Left renal cortex interstitium (tissue), 4 donors: ENCODE measurements around the gene PTPRK. TPM values are rescaled to one million over a fixed set of nuclear protein-coding genes. Genes with fewer than 3 reads are reported as not detected.
"Not testable (repeated sequence)": the region's sequence is repeated elsewhere in the genome, so short reads cannot be mapped to it uniquely, and the experiment has no call there.

Source experiments
- DNase-seq, 4 donors: peaks; one replicate each; pipeline ENCODE4 v3.0.0-alpha.2; 2013; ENCODE audit warnings: low read depth in 4 of 4, low spot score in 2 of 4, missing footprints in 1 of 4
- polyA plus RNA-seq, 4 donors: library from polyadenylated mRNA; unstranded; fragments of 120-200 nt; gene quantifications; one replicate each; pipeline ENCODE4 v1.2.1, GENCODE V29; 2013; ENCODE audit not compliant: insufficient read length in 4 of 4

The PTPRK gene
- polyA plus RNA-seq, 4 donors = 47.6 to 56.0 (median 49.7) TPM

DNA sequence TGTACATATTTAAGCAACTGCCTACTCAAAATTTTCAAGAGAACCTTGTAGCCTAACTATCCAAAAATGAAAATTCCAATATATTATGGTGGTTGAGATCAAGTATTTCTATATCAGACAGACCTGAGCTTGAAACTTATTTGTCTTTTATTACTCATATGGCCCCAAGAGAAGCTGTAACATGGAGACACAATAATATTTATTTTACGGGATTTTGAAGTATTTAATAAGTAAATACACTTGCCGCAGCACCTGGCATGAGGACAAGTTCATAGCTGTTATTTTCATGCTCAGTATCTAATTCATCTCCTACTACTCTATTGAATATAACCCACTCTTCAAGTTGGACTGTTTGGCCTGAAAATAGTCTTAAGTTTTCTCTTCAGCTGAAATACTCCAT, 28.0 kb downstream of the PTPRK start:
- DNase-seq = no peak

DNA sequence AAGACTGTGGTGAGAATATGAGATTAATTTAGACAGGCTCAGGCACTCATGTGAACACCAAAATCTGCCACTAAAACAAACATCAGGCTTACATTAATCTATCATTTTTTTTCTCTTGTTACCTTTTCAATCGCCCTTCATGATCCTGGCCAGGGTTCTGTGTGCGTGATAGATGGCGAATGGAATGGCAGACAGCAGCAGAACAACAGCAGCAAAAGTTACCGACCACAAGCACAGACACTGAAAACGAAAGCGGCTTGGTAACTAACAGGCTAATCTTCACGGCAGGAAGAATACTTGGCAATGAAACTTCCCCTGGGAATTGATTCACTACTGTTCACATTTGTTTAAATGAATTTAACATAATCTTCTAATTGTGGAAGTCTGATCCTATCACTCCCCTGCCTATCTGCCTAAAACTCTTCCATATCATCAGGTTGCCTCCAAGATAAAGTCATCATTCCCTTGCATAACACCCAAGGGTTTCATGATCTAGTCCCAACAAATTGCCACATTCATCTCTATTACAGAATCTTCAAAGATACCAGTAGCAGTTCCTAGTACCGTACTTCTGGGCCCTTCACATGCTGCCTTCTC, 28.7 kb downstream of the PTPRK start:
- no peak for DNase-seq

DNA sequence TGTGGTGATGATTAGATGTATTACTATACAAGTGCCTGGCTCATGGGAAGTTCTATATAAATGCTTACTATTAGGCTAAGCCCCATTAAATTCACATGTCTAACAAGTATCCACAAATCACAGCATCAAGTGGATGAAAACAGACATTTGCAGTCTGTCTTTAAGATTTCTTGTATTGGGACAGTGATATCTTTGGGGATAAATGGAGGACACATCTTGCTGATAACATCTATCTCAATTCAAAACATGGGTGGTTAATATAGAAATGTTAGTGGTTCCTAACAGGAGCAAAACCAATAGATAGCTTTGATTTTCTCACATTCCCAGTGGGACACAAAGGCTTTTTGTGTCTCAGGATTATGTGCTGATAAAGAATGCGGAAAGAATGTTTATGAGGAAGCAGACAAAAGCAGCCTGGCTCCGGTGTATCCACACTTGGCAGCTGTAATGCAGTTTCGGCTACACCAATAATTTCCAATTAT, 29.3 kb downstream of the PTPRK start:
- DNase-seq = no peak

DNA sequence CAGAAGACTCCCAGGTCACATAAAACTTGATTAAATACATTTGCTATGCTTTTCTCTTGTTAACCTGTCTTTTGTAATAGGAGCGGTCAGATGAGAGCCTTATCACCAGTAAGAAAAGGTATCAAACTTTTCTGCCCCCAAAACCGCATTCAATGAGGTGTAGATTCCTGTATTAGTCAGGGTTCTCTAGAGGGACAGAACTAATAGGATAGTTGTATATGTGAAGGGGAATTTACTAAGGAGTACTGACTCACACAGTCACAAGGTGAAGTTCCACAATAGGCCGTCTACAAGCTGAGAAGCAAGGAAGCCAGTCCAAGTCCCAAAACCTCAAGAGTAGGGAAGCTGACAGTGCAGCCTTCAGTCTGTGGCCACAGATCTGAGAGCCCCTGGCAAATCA, 32.7 kb downstream of the PTPRK start:
- DNase-seq = no peak

DNA sequence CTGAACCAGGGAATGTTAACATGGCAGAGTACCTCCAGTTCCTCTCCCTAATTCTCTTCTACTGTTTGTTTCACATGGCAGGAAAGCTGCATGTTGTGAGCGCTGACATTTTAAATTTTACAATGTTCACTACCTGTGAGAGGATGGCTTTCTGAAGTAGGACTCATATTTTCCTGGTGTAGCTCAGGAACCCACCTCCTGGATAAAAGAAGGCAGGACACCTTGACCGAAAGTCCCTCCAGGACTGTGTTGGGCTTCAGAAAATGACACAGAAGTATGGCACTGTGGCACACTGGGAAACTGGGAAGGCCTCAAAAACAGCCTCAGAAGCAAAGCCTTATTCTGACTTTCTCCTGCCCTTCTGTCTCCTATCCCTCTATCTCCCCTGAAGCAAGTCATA, 33.3 kb downstream of the PTPRK start:
- DNase-seq = no peak

DNA sequence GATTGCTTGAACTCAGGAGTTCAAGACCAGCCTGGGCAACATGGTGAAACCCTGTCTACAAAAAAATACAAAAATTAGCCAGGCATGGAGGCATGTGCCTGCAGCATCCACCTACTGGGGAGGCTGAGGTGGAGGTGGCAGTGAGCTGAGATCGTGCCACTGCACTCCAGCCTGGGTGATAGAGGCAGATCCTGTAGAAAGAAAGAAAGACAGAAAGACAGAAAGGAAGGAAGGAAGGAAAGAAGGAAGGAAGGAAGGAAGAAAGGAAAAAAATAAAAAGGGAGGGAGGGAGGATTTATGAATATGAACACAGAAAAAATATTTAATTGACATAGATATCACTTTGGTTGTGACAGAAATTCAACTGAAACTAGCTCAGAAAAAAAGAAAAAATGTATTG, 33.8 kb downstream of the PTPRK start:
- not testable (repeated sequence) for DNase-seq

DNA sequence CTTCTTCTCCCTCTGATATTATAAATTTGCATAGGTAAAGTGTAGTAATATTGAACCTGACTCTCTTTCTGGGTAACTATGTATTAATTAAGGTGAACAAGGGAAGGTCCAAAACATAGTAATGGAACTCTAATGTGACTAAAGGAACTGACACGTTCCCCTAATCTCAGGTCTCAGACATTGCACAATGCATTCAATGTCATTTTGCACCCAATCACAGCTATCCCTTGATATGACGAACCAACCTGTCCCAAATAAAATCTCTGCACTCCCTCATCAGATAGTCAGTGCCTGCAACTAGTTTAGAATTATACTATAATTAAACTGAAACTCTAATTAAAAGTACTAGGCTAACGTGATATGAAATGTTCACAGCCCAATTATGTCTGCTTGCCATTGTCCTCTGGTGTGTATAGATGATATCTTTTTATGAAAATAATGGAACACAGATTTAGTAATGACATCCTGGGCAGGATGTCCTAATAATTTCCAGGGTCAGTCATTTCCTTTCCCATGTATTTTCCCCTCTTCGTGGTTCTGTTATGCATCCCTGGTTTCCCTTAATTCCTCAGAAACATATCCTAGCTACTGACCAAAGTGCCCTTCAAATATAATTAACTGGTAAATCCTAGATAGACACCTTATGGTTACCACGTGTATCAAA, 36.8 kb downstream of the PTPRK start:
- no peak for DNase-seq

DNA sequence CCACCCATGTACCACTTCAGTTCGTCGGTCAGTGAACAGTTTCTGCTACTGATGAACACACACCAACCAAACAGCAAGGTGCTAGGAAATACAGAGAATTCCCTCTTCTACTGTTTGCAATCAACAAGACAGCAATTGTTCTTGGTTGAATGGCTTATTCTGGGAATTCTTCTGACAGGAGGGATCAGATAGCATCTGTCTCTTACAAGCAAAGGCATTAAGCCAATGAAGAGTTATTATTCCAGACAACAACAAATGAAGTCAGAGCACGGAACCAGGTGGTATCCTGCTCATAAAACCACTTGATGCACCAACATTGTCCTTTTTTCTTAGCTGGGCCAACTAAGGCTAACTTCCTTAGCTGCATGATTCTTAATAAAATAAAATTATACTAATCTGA, 37.8 kb downstream of the PTPRK start:
- no peak for DNase-seq

DNA sequence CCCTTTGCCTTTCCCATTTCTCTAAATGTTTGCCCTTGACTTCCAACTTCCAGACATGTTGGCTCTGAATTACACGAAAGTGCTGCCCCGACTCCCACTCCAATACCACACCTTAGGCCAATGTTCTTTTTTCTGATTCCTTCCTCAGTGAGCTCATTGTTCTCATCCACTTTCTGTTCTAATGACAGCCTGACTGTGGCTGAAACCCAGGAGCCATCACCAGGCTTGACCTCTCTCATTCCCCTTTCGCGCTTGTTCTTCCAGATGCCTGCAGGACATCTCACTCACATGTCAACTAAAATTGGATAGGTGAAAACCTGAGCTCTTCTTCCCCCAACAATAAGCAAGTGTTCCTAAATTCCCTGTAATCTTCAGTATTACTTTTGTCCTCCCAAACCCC, 40.4 kb downstream of the PTPRK start:
- DNase-seq = no peak

DNA sequence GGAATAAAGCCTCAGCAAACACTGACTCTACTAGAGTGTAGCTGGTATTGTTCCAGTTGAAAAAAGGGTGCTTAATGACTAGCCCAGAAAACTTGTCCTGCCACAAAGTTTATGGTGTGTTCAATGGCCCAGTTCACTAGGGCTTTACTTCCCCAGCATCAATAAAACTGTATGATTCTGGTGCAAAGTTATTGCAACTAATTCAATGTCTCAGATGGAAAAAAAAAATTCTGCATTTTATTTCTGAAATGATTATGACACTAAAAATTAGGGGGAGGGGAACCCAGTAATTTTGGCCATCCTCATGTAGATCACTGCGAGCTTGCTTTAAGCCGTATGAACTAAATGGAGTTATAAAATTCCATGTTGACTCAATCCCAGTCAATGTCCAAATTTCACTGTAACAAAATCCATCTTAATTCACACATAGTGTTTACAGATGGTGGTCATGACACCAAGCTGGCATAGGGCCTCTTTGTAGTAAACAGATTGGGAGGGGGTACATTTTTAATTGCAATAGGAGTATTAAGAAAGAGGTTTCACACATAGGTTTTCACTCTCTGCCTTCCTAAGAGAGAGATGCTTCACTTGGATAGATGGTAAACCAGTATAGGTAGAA, 41.2 kb downstream of the PTPRK start:
- DNase-seq = no peak

DNA sequence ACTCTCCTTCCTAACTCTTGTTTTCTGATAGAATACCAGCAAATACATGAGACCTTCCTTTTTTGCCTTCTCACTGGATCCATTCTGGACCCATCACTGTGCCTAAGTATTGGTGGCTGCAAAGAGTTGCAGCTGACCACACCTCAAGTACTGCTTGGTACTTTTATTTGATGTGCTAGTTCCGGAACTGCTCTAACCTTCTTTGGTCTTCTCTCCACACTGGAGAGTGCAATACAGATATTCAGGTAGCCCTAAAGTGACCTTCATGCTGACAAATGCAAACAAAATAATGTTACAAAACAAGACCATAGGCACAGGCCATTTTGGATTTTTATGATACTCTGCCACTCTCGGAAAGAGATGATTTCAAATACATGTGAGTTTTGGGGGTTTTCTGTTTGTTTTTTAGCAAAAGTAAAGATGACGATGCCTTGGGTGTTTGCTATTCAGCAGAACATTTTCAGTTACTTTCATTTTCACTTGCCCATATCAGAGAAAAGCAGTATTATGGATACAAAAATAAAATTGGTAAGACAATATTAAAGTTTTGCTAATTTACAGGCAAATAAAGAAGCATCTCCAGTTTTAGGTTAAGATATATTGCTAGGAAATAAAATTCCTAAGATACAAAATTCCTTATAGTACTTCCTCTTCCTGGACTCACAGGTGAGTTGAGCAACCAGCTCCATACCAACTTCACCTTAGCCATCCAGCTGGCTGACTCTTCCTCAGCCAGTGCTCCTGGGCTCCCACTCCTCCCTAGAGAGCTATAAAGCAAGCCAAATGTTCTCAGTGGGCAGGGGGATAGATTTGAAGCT, 42.0 kb downstream of the PTPRK start:
- no peak for DNase-seq

DNA sequence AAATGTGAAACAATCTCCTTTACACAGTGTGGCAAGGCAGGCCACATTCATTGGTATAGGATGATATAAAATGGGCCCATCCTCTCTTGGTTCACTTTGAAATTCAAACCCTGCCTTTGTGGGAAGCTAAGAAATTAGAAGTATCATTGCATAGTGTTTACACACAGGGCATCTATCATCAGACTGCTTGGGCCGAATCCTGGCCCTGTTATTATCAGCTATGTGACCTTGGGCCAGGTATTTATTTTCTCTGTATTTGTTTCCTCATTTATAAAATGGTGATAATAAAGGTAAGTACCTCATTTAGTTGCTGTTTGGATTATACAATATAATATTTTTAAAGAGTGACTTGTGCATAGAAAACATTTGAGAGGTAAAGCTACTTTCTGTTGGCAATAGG, 45.5 kb downstream of the PTPRK start:
- DNase-seq = no peak

DNA sequence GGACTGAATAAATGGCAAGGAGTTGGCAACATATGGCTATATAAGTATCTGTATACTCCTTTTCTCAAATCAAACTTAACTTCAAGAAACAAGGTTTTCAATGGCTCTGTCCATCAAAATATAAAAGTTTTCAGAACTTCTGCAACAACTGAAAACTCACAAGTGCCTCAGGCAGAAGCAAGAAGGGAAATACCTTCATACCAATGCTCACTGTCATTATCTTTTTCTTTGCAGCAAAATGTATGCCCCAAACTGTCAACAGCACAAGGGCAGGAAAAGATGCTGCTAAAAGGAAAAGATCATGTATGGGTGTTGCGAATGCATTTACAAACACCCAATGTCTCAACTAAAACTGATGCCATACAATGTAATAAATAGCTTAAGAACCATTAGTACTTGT, 45.9 kb downstream of the PTPRK start:
- no peak for DNase-seq

DNA sequence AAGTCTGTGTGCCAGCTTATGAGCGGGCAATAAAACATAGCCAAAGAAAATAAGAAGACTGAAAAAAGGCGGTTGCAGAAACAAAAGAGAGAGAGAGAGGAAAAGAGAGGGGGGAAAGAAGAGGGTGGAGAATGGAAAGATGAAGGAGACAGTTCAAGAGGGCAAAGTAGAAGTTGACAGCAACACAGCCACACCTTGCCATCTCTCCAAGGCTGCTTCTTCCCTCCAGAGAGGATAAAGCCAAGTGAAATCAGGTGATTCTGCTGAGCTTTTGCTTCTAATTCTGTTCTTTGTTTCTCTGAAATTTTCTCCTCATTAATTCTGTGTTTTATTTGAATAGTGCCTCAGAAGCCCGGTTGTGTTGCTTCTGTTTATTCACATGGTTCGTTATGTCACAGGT, 48.5 kb downstream of the PTPRK start:
- DNase-seq = no peak

DNA sequence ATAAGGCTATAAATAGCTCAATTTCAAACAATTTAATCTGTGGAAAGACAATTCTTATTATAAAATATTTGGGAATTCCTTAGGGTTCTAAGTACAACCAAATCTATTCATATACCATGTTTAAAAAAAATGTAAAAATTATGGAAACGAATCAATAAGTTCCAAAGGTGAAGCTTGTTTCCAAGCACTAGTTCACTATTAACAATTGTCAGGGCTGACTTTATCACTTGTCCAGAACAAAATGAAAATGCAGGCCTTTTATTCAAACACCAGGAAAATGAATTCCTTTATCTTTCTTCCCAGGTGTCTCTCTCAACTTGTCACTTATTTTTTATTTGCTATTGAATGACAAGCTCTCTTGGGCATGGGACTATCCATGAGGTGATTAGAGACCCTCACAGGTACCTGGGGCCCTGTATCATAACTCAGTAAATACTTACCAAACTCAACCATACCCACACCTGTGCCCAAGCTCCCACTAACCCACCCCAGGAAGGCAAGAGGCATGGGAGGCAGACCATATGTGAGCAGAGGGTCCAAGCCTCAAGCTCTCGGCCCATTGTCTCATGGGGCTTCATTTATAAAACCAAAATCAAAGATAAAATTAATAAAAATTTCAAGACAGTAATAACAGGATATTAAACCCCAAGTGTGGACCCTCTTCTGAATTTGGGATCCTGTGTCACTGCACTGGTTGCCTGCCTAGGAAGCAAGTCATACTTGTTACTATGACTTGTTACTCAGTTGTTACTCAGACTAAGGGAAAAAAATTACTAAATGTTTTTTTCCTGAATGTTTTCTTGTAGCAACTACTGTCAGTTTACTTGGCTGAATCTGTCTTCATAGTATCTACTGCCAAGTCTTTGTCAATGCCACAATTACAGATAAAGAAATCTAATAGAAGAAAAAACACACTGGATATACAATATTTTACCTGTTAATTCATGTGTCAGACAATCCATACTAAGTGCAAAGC, 54.7 kb downstream of the PTPRK start:
- no peak for DNase-seq

DNA sequence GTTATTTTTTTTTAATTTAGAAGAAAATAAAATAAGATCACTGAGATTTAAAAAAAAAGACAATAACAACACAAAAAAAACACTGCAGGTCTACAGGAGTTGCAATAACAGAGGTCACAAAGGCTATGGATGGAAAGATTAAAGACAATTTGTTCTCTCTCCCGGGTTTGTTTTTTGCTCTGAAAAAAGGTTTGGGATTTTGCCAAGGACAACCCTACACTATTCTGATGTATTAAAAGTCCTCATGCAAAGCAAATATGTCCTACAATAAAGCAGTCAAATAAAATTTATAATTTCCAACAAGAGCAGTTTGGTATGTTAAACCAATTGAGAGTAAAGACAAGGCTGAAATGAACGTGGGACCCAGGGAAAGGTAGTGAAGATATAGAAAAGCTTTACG, 55.6 kb downstream of the PTPRK start:
- no peak for DNase-seq

DNA sequence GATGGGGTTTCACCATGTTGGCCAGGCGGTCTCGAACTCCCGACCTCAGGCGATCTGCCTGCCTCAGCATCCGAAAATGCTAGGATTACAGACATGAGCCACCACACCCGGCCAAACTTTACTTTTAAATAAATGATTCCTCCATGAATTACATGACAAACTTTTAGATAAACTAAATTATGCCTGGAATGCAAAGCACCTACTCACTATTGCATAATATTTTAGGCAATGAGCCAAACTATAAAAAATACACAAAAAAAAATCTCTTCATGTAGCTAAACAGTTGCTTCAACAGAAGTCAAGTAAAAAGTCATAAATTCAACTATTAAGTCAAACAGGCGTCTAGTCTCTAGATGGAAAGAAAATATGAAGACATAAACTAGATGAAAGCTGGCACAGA, 56.5 kb downstream of the PTPRK start:
- no peak for DNase-seq

DNA sequence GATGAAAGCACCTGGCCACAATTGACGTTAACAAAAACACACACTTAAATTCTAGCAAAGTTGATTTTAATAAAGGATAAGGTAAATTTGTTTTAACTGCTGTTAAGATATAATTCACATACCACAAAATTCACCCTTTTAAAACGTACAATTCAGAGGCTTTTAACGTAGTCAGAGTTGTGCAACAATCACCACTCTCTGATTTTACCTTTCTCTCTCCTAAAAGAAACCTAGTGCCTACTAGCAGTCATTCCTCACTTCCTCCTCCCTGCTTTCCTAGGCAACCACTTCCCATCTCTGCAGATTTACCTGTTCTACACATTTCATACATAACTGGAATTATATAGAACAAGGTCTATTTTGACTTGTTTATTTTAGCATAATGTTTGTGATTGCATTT, 58.9 kb downstream of the PTPRK start:
- DNase-seq = no peak

DNA sequence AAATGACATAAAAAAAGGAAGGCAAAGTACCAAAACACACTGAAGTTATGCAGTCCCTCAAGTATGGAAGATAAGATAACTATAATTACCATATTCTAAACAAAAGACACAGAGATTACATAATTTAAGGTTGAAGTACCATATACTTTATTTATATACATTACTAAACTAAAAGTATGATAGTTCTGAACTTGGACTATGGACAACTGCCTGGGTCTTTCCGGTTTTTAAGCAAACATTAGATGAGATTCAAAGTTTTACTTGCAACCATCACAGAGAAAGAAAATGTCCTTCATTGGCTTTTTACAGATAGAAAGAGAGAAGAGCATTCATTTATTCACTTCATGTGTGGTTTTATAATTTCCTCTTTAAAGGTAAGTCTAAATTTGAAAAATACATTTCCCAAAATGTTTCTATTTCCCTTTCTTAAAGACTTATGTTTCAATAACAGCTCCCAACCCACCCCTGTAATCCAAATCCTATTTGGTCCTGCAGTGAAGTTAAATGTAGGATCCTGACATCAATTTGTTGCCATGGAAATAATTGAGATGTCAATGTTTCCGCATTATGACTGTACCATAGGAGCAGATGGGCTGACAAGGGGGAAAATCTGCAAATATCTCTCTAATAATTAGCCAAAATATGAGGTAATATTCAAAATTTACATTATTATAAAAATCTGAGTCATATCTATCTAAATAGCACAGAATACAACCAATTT, 63.7 kb downstream of the PTPRK start:
- DNase-seq = no peak

DNA sequence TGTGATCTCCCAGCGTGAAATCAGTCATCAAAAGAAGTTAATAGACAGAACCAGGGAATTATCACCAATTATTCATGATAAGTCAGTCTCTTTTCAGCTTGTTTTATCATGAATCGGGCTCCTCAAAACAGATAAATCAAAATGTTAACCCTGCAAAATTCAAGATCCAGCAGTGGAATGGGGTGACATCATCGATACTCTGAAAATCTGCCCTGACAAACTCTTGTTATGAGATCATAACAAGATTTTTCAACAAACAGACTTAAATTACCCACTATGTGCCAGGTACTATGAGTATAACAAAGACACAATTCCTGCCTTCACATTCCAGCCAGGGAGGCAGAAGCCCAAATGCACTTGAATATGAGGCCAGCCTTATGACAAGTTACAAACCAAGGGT, 64.4 kb downstream of the PTPRK start:
- DNase-seq = no peak
